HT1080 (cell line): ENCODE data around the gene RAD51D. TPM values are rescaled to one million over a fixed set of nuclear protein-coding genes. Genes with fewer than 3 reads are reported as not detected.
"Not testable (repeated sequence)": the region's sequence is repeated elsewhere in the genome, so short reads cannot be mapped to it uniquely, and the experiment has no call there.

ENCODE experiments used
- DNase-seq: peaks from one replicate; pipeline ENCODE4 v3.0.0-alpha.2; 2015; ENCODE audit warnings: low read depth
- total RNA-seq: library from RNA; depleted of rRNA; stranded (reverse); fragments of >200 nt; shearing (Covaris generic); gene quantifications from 2 replicates; pipeline ENCODE4 v1.2.3, GENCODE V29; 2014

RAD51D gene
- total RNA-seq, 1 experiment from 2014 or later: 8.6 TPM

DNA sequence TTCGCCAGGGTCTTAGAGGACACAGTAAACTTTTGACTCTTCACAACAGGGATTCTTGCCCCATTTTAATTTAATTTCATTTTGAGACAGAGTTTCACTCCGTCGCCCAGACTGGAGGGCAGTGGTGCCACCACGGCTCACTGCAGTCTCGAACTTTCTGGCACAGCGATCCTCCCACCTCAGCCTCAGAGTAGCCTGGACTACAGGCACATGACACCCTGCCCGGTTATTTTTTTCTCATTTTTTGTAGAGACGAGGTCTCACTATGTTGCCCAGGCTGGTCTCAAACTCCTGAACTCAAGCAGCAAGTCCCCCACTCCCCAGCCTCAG, 22.8 kb upstream of the RAD51D start:
- DNase-seq: no peak

DNA sequence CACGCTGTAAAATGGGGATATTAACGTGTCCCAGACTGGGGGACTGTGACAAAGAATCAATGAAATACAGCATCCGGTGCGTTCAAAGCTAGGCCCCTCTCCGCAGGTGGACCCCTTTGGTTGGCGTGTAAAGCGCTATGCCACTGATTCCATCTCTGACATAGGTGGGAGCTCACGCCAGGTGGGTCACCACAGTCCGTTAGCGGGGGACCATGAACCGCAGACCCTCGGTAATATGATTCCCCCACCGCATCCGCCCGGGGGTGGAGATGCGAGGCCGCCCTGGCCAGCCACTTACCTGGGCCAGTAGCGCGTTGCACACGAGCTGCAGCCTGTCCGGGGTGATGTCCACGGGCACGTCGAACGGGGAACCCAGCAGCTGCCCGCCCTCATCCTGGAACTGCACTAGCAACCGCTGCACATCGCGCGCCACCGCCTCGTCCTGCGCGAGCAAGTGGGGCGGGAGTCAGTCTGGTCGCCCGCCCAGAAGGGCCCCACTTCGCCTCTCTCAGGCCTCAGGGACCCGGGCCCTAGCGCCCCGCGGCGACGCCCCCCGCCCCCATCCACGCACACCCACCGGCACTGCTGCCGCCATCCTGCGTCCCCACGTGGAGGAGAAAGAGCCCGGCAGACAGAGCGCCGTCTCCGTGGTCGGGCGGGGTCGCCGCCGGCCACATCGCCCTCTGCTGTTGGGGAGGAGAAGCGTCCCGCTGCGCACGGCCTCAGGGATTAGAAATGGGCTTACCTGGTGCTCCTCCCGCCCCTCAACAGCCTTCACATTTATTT, 22.2 kb upstream of the RAD51D start, which contains the start of gene NLE1:
Gene NLE1, minus strand, starts transcription at position 623 of the 786 bp plus-strand sequence. Its CDS starts 28 bp downstream, at position 595.
- peak; percentile 70 for DNase-seq

DNA sequence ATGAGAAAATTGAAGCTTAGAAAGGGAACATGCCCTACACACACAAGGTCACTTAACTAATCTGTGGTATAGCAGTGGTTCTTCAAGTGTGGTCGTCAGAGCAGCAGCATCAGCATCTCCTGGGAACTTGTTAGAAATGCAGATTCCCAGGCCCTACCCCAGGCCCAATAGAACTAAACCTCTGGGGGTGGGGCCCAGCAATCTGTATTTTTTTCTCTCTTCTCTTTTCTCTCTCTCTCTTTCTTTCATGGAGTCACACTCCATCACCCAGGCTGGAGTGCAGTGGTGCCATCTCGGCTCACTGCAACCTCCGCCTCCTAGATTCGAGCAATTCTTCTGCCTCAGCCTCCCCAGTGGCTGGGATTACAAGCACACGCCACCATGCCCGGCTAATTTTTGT, 18.6 kb upstream of the RAD51D start:
- no peak for DNase-seq

DNA sequence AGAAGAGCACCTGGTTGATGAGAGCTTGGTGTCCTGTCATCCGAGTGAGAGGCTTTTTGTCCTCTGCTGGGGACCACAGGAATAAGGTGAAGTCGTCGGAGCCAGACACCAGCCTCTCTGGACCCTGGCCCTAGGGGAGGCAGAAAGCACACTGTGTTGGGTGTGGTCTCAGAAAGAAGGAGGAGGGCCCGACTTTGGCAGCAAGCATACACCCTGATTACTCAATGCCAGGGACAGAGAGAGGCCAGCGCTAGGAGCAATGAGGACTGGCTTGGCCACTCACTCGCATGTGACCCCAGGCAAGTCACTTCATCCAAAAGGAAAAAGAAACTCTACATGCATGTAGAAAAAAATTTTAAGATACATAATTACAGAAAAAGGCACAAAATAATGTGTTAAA, 15.7 kb upstream of the RAD51D start:
- no peak for DNase-seq

DNA sequence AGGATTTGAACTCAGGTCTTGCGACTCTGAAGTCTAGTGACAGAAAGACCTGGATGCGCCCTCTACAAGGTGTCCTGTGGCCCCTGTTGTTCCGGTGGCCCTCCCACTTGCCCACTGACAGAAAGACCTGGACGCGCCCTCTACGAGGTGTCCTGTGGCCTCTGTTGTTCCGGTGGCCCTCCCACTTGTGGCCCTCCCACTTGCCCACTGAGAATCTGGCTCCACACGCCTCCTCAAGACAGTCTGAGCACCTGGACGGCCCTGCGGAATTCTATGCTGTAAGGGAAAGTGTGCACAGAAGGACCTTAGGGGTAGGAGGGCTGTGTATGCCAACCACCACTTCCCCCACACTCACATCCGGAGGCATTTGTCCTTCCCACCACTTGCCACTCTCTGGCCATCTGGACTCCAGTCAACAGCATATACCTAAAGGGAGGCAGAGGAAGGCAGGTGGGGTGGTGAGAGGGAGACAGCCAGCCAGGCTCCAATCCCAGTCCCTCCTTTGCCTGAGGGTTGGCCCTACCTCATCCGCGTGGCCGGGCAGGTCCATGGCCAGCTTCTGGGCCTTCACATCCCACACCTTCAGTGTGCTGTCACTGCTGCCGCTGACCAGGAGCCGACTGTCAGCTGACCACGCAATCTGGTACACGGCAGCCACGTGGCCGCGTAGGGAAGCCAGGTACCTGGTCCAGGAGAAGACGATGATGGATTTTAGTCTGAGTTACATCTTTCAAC, 13.3 kb upstream of the RAD51D start:
- DNase-seq: no peak

DNA sequence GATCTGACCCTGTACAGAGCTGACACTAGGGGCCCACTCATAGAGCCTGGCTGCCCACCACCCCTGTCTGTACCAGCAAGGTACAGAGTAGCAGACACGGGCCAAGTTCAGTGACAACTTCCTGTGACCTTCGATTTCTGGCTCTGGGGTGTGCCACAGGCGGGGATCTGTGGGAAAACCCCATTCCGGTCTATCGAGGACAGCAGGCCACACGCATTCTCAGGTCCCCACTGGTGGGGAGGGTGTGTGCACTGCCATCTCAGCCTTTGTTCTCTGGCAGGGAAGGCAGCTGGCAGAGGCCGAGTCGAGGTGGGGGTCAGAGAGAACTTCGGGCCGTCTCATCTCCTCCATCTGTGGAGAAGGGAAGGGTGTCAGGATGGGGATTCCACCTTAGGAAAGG, 12.4 kb upstream of the RAD51D start:
- no peak for DNase-seq

DNA sequence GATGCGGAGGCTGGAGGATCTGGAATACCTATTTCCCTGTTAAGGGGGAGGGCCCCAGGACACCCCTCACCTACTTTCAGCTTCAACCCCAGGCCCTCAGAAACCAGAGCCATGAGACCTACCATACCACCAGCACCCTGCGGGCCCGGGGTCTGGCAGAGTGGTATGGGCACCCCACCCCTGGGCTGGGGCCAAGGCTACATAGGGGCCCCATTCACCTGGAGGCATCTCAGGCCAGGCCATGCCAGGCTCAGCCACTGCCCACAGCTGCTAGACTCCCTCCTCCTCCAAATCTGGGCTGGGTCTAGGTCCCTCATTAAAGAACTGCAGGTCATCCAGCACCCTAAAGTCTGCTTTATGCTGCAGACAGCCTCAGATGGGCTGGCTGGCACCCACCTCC, 10.7 kb upstream of the RAD51D start:
- DNase-seq: no peak

DNA sequence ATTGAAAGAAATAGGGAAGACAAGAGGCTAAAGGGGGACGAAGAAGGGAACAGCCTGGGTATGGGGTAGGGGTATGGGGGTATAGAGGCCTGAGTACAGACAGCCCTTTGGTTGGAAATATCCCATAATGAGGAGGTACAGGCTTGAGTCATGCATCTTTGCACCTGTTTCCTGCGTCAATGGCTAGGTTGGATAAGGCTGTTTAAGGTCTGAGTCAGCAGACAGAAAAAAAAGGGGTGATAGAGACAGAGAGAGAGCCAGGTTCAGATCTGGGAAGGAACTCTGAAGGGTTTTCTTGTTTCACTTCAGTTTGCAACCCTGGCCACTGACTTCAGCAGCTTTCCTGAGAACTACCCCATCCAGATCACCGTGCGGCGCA, 10.3 kb upstream of the RAD51D start:
- DNase-seq: peak; percentile 39

DNA sequence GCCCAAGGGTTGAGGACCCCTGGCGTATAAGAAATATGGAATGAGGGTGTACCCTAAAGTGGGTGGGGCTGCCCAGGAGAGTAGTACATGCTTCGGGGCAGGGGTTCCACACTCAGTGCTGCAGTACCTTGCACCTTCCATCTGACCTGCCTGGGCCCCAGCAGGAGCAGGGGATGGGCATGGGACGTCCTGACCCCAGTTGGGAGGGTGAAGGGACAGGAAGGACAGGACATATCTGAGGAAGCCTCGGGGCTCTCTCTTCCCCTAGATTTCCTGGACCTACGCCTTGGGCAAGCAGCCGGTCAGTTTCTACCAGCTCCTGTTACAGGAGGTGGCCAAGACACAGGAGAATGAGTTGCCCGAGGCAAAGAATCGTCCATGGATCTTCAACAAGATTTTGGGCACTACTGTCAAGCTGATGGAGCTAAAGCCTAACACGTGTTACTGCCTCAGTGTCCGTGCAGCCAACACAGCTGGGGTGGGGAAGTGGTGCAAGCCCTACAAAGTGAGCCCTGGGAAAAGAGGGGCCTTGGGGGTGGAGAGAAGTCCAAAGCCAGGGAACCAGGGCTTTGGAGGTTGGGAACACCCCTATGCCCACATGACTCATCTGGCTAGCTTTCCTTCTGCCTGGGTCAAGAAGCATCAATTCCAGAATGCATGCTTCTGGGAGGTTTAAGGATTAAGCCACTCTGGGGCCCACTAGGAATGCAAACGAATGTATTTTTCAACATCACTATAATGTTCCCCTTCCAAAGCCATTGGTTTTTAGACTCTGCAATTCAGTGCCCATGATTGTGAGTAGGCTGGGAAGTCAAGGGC, 9.7 kb upstream of the RAD51D start:
- no peak for DNase-seq

DNA sequence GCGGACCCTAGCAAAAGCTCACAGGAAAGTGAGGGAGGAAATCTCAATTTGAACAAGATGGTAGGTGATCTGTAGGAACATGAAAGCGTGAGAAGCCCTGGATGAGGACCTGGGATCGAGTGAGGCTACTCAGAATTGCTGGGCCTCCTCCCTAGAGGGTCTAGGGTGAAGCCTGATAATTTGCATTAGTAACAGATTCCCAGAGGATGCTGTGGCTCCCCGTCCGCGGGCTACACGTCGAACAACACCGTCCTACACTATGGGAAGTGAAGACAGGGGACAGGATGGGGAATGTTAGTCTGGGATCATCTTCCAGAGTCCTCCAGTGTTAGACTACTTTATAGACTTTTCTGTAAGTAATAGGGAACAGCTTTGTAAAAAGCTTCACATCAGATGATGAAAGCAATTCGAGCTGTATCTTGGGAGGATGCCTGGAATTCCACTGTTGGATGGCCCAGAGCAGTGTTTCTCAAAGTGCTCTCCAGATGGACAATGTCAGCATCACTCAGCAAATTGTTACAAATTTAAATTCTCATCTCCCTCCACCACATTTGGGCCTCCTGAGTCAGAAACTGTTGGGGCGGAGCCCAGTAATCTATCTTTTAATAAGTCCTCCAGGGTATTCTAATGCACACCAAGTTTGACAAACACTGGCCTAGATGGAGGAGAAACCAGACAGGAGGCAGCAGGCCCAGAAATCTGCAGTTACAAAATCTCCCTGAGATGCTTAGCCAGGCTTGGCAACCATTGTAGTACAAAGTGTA, 8.3 kb upstream of the RAD51D start:
- DNase-seq: no peak

DNA sequence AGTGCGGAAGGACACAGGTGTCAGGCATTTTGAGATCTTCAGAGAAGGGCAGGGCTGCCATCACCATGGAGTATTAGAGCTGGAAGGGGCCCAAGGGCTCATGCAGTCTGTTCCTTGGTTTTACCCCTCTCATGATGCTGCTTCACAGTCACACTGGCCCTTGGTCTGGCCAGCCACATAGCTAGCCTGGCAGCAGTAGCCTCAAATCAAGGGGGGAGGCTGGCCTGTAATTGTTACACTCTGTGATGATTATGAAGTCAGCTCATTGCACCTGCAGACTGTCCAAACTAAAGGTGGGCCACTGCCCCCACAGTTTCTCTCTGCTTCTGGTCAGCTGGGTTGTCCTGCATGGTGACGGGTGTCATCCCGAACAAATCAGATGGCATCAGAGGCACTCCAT, 1.7 kb upstream of the RAD51D start, which contains the start of gene FNDC8:
Gene FNDC8, plus strand, starts transcription at position 301 of the 400 bp plus-strand sequence. Its CDS starts 79 bp downstream, at position 380.
- DNase-seq: no peak

DNA sequence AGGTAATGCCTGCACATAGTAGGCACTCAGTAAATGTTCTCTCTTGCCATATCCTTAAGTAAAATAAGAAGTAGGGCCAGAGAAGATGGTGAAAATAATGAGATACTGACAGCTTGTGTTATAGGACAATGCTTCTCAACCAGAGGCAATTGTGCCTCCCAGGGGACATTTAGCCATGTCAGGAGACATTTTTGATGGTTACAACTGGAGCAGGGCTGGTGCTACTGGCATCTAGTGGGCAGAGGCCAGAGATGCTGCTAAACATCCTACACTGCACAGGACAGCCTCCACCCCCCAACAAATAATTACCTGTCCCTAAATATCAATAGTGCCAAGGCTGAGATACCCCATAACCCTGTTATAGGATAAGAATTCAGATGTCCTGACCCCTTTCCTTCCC, 1.7 kb downstream of the RAD51D start:
- DNase-seq: peak; percentile 46

DNA sequence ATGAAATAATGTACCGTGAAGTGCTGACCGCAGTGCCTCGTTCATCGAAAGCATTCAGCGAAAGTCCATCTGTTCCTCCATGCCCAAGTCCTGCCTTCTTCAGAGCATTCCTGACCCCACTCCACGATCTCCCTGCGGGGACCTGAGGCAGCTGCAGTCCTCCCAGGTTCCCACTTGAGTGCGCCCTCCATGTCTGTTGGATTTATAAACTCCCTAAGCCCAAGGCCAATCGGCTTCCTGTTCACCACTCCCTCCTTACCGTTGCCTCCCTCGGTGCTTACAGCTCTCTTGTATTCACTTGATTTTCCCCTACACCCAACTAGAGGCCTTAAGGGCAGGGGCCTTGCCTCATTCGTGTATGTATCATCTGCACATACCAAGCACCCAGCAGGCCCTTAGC, 2.8 kb downstream of the RAD51D start:
- no peak for DNase-seq

DNA sequence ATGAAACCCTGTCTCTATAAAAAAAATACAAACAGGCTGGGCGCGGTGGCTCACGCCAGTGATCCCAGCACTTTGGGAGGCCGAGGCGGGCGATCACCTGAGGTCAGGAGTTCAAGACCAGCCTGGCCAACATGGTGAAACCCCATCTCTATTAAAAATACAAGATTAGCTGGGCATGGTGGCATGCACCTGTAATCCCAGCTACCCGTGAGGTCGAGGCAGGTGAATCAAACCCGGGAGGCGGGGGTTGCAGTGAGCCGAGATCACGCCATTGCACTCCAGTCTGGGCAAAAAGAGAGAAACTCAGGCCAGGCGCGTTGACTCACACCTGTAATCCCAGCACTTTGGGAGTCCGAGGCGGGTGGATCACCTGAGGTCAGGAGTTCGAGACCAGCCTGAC, 8.9 kb downstream of the RAD51D start:
- not testable (repeated sequence) for DNase-seq

DNA sequence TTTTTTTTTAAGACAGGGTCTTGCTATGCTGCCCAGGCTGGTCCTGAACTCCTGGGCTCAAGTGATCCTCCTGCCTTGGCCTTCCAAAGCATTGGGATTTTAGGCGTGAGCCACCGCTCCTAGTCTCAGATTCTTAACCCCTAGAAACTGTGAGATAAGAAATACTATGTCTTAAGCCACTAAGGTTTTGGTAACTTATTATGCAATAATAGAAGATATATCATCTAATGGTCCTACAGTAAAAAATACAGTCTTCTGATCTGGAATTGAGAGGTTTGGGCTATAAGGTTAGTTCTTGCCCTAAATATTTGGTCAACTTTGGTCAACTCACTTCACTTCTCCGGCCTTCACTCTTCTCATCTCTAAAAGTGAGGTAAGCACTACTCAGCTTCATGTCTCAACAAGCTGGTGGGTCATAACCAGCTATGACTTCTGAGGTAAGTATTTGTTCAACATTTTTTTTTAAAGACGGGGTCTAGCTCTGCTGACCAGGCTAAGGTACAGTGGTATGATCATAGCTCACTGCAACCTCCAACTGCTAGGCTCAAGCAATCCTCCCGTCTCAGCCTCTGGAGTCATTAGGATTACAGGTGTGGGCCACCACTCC, 14.7 kb downstream of the RAD51D start:
- DNase-seq: no peak

DNA sequence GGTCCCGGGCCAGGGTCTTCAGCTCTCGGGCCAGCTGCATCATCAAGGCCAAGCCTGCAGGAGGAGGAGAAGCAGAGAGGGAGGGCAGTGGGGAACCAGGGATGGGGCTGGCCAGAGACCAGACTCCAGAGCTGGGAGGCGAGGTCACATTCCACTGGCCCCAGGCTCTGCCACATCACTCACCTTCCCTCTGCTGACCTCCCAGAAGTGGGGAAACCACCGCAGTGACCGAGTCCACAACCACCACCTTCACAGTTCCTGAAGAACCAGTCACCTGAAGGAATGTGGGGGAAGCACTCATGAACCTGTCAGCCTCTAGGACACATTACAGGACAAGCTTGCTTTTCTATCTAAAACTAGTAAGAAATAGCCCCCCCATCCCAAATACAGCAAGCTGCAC, 16.4 kb downstream of the RAD51D start:
- no peak for DNase-seq

DNA sequence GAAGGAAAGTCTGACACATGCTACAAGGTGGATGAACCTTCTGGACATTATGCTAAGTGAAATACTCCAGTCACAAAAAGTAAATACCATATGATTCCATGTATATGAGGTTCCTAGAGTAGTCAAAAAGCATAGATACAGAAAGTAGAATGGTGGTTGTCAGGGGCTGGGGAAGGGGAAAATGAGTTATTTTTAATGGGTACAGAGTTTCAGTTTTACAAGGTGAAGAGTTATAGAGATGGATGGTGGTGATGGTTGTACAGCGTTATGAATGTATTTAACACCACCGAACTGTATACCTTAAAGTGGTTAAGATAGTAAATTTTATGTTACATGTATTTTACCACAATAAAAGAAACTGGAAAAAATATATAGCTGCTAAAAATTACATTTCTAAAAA, 17.9 kb downstream of the RAD51D start:
- DNase-seq: no peak

DNA sequence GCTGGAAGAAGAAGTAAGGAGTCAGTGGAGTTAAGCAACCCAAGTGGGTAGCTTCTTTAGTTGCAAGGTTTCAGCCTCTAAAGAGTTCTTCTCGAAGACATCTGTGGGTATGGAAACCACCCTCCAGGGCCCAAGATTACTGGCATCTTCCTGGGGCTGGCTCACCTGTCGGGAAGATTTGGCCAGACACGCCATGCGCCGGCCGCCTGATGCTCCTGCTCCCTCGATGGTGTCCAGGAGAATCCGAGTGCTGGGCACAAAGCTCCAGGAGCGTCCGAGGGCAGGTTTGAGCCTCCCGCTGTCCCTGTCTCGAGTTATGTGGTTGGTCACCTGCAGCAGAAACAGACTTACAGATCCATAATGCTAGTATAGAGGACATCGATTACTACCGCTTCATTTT, 18.6 kb downstream of the RAD51D start:
- no peak for DNase-seq

DNA sequence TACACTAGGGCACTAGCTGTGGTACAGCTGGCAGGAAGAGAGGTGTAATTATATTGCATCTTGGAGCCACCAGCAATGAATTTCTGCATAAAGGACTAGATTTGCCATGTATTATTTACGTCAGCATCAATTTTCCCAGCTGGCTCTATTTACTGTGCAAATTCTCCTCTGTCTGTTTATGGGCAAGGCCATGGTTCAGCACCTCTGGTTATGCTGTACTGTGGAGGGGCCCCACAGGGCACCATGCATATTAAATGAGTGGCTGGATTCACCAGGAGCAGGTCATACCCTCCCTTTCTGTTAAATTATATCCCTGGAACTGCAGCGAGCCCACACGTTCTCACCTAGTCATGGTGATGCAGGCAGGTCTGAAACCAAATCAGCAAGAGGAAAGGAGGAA, 19.8 kb downstream of the RAD51D start:
- no peak for DNase-seq

DNA sequence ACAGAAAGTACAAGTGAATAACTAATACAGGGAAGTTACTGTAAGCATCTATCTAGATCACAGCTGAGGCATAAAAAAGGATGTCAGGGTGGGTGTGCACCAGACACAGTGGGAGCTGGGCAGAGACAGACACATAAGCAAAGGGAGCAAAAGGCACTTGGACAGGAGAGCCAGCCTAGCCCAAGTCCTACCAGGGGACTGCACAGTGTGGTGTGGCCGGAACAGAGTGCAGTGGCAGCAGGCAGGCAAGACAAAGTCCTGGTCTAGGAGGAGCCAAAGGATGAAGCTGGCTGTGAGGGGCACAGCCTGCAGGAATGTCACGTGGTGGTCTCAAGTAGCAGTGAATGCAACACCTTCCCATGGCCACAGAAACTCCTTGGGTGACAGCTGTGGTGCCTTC, 21.9 kb downstream of the RAD51D start:
- DNase-seq: no peak

DNA sequence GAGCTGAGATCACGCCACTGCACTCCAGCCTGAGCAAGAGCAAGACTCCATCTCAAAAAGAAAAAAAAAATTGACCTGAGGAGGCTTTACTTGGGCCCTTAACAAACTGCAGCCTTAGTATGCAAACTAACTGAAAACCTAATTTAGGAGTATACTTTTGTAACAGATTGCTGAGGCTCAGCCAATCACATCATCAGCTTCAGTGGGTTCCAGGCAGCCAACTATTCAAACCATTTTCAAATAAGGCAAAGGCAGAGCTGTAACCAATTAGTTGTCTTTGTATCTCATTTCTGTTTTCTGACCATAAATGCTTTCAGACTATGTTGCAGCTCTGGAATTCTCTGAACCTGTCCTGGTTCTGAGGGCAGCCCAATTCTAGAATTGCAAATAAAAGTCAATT, 23.9 kb downstream of the RAD51D start:
- DNase-seq: no peak
